ENCODE results near the gene NNT. TPM values are rescaled to one million over a fixed set of nuclear protein-coding genes. Genes with fewer than 3 reads are reported as not detected.

NNT gene
- total and polyA plus RNA-seq, 10 donors: 9.7 to 70.9 (median 52.9) TPM

DNA sequence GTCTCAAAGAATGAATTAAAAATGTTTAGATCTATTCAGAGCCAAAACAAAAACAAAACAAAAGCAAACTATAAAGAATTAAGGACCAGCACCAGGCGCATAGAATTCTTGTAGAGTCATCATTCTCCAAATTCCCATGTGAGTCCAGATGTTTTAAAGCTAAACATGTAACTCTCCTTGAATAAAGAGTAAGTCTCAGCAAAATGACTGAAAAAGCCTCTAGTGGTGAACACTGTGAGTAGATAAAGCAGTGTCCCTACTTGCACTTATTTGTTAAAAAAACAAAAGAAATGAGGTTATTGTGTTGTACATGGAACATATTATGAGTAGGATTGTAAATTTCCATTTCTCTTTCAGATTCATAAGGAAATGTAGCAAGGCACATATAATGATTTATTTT, 44.0 kb downstream of the NNT start:
- Histone ChIP-seq H3K4me1 (no peaks in the 10 kb centered on the region), H3K4me3 (no peak overlapping the region), H3K9me3 (no peaks in the 10 kb centered on the region), H3K27me3 (replicated peaks in 1 of 7) (no peaks in the 10 kb centered on the region), H3K27ac (no peak overlapping the region), H3K36me3 (peaks cover 0 to 93% (median 62%) of the 10 kb centered on the region in 6 donors)
- TF ChIP-seq, protein P1, sequence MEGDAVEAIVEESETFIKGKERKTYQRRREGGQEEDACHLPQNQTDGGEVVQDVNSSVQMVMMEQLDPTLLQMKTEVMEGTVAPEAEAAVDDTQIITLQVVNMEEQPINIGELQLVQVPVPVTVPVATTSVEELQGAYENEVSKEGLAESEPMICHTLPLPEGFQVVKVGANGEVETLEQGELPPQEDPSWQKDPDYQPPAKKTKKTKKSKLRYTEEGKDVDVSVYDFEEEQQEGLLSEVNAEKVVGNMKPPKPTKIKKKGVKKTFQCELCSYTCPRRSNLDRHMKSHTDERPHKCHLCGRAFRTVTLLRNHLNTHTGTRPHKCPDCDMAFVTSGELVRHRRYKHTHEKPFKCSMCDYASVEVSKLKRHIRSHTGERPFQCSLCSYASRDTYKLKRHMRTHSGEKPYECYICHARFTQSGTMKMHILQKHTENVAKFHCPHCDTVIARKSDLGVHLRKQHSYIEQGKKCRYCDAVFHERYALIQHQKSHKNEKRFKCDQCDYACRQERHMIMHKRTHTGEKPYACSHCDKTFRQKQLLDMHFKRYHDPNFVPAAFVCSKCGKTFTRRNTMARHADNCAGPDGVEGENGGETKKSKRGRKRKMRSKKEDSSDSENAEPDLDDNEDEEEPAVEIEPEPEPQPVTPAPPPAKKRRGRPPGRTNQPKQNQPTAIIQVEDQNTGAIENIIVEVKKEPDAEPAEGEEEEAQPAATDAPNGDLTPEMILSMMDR (IDR thresholded peaks at IDR 0.05 in 8 of 11, conservative IDR thresholded peaks at IDR 0.05 in 3 of 11): no peak
- TF ChIP-seq POLR2AphosphoS5 (IDR thresholded peaks at IDR 0.05) (no peak), POLR2A (IDR thresholded peaks at IDR 0.05) (no peak)
- intact Hi-C loops (cut with DNase I; ENCODE audit: low total_unique reads): no loop called here
- WGBS, 5 donors: 91 to 98% (median 96%) methylated on average over 1 of the region's 1 CpG
- DNase-seq: no peak

DNA sequence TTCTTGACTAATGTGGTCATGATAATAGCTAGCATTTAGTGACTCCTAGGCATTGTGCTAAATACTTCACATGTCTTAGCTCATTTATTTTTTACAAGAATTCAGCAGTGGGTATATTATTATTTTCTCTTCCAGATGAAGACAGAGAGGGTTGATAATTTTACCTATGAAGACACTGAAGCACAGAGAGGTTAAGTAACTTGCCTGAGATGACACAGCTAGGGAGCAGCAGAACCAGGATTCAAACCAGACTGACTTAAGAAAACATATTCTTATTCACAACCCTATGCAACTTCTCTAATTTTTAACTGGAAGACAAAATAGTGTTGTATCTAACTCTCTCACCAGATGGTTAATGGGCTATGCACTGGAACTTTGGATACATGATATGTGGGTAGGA, 44.8 kb downstream of the NNT start:
- no peak overlapping the region for H3K27ac ChIP-seq
- H3K4me3 ChIP-seq: no peak overlapping the region
- H3K9me3 ChIP-seq: no peaks in the 10 kb centered on the region
- intact Hi-C loops (cut with DNase I; ENCODE audit: low total_unique reads): no loop called here
- no peaks in the 10 kb centered on the region for H3K4me1 ChIP-seq
- H3K36me3 ChIP-seq: peaks cover 0 to 96% (median 70%) of the 10 kb centered on the region in 6 donors
- no peaks in the 10 kb centered on the region for H3K27me3 ChIP-seq (replicated peaks in 1 of 7)
- no peak for TF ChIP-seq POLR2AphosphoS5 (IDR thresholded peaks at IDR 0.05)
- TF ChIP-seq, protein P1 (IDR thresholded peaks at IDR 0.05 in 8 of 11, conservative IDR thresholded peaks at IDR 0.05 in 3 of 11): no peak
- no peak for TF ChIP-seq POLR2A (IDR thresholded peaks at IDR 0.05)
- DNase-seq: no peak

DNA sequence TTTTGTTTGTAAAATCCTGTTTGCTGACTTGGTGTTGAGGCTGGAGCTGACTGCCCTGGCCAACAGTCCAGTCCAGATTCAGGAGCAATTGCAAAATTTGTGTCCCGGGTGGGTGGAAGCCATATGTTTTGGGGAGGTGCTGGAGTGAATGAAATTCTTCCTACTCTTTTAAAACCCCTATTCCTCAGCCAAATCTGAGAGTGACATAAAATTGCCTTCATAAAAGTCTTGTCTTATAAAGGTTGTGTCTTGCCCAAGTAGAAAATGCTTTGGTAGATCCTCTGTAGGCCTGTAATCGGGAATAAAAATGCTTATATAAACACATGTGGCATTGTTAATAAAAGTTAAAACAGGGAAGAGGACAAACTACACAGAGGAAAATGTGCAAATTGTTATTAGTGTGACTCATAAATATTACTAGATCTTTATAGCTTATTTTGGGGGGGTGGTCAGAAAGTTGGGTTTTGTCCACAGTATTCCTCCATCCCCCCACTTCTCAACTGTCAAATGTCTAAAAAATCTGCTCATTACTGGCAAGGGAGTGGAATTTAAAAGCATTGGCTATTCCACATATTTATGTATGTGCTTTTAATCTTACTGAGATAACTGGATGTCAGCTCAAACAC, 45.6 kb downstream of the NNT start:
- no peak overlapping the region for H3K27ac ChIP-seq
- H3K4me1 ChIP-seq: no peaks in the 10 kb centered on the region
- no peak for DNase-seq
- WGBS, 5 donors: 89 to 93% (median 91%) methylated on average over 2 of the region's 2 CpGs
- no peaks in the 10 kb centered on the region for H3K9me3 ChIP-seq
- intact Hi-C loops (cut with DNase I; ENCODE audit: low total_unique reads): no loop called here
- peaks cover 0 to 100% (median 77%) of the 10 kb centered on the region in 6 donors for H3K36me3 ChIP-seq
- H3K4me3 ChIP-seq: no peak overlapping the region
- H3K27me3 ChIP-seq (replicated peaks in 1 of 7): no peaks in the 10 kb centered on the region
- TF ChIP-seq, protein P1 (IDR thresholded peaks at IDR 0.05 in 8 of 11, conservative IDR thresholded peaks at IDR 0.05 in 3 of 11): no peak
- TF ChIP-seq POLR2A (IDR thresholded peaks at IDR 0.05) (no peak), POLR2AphosphoS5 (IDR thresholded peaks at IDR 0.05) (no peak)

DNA sequence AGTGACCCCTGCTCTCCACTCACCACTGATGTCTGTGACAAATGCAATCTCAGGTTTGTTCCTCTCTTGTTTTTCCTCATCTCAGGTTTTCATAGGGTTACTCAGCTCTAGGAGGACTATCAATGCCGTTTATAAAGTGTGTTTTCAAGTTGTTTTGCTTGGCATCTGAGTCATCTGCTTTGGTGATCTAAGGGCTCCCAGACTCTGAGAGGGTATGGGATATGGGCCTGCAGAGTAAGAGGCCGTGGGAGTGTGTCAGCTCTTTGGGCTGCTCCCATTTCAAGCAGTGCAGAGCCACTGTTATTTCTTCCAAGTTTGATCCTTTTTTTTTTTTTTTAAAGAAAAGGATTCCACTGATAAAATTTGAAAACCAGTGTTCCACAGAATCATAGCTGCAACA, 46.3 kb downstream of the NNT start:
- intact Hi-C loops (cut with DNase I; ENCODE audit: low total_unique reads): no loop called here

More for the DNA sequence above, 46.3 kb downstream of the NNT start:
- Histone ChIP-seq H3K36me3 (peaks cover 0 to 100% (median 82%) of the 10 kb centered on the region in 6 donors), H3K27me3 (replicated peaks in 1 of 7) (no peaks in the 10 kb centered on the region), H3K27ac (no peak overlapping the region), H3K4me1 (no peaks in the 10 kb centered on the region), H3K4me3 (no peak overlapping the region), H3K9me3 (no peaks in the 10 kb centered on the region)
- no peak for TF ChIP-seq POLR2AphosphoS5 (IDR thresholded peaks at IDR 0.05)
- TF ChIP-seq, protein P1 (IDR thresholded peaks at IDR 0.05 in 8 of 11, conservative IDR thresholded peaks at IDR 0.05 in 3 of 11): no peak
- TF ChIP-seq POLR2A (IDR thresholded peaks at IDR 0.05): no peak
- DNase-seq: no peak
- WGBS, 5 donors: 83 to 92% (median 88%) methylated on average over 2 of the region's 2 CpGs

Data from spleen (tissue), 11 donors.